Measurements from ENCODE around the gene MEF2C. TPM values are rescaled to one million over a fixed set of nuclear protein-coding genes. Genes with fewer than 3 reads are reported as not detected.

MEF2C gene
- polyA plus RNA-seq, 2 donors = 1.6 to 1.7 TPM

- no peaks in the 10 kb centered on the region for H3K4me1 ChIP-seq (ENCODE audit: control insufficient read depth in 2 of 2, insufficient read depth in 2 of 2, low read length in 1 of 2)
- no peaks in the 10 kb centered on the region for H3K36me3 ChIP-seq (ENCODE audit: control insufficient read depth in 2 of 2, insufficient read depth in 2 of 2, low read length in 1 of 2)
- no peak overlapping the region for H3K27ac ChIP-seq (ENCODE audit: low read depth in 2 of 2, low read length in 1 of 2)
- no peak overlapping the region for H3K4me3 ChIP-seq (ENCODE audit: low read depth in 1 of 2, low read length in 2 of 2)
- no peaks in the 10 kb centered on the region for H3K9me3 ChIP-seq (ENCODE audit: control insufficient read depth in 2 of 2, insufficient read depth in 1 of 2, low read depth in 1 of 2, low read length in 1 of 2)
- WGBS, 2 donors = 45 to 50% methylated on average over 1 of the region's 1 CpG
- H3K27me3 ChIP-seq (ENCODE audit: control insufficient read depth in 1 of 2, insufficient read depth in 2 of 2, low read length in 2 of 2) = no peaks in the 10 kb centered on the region
Measured at GRCh38 chr5:88780736-88781135, 102.2 kb downstream of the MEF2C start.

DNA sequence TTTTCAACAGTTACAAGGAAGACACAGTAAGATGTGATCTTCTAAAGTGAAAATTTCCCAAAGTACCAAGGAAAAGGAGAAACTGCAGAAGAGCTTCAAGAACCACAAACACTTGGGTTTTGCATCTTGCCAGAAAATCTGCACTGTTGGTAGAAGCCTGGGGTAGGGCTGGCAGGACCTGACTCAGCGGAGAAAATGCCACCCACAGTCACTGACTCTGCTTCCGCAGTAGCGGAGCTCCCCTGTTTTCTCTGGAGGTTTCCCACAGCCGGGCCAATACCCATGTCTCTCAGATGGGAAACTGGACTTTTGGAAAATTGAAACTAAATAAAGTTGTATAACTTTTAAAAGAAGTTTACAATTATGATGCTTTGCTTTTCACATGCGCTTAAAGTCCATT lies 104.2 kb downstream of the MEF2C start:
- WGBS, 2 donors = 80 to 81% methylated on average over 5 of the region's 5 CpGs
- no peak overlapping the region for H3K27ac ChIP-seq (ENCODE audit: low read depth in 2 of 2, low read length in 1 of 2)
- no peak overlapping the region for H3K4me3 ChIP-seq (ENCODE audit: low read depth in 1 of 2, low read length in 2 of 2)
- H3K4me1 ChIP-seq (ENCODE audit: control insufficient read depth in 2 of 2, insufficient read depth in 2 of 2, low read length in 1 of 2) = no peaks in the 10 kb centered on the region
- no peaks in the 10 kb centered on the region for H3K36me3 ChIP-seq (ENCODE audit: control insufficient read depth in 2 of 2, insufficient read depth in 2 of 2, low read length in 1 of 2)
- H3K9me3 ChIP-seq (ENCODE audit: control insufficient read depth in 2 of 2, insufficient read depth in 1 of 2, low read depth in 1 of 2, low read length in 1 of 2) = no peaks in the 10 kb centered on the region
- no peaks in the 10 kb centered on the region for H3K27me3 ChIP-seq (ENCODE audit: control insufficient read depth in 1 of 2, insufficient read depth in 2 of 2, low read length in 2 of 2)

DNA sequence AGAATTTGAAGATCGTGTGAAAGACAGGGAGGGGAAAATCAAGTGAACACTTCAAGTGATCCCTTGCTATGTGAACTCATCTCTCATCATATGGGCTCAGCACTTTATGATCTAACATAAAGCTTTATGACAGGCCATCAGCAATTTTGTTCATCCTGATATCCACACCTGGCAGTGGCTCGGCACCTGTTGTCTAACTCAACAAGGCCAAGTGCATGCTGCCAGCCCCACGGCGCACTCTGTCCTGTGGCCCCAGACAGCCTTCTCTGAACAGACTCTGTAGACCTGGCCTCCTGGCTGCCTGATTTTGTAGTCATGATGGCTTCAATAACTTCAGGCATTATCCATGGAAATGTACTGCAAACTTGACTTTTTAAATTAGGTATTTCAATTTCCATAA lies 106.3 kb downstream of the MEF2C start:
- H3K36me3 ChIP-seq (ENCODE audit: control insufficient read depth in 2 of 2, insufficient read depth in 2 of 2, low read length in 1 of 2) = no peaks in the 10 kb centered on the region
- no peaks in the 10 kb centered on the region for H3K9me3 ChIP-seq (ENCODE audit: control insufficient read depth in 2 of 2, insufficient read depth in 1 of 2, low read depth in 1 of 2, low read length in 1 of 2)
- no peak overlapping the region for H3K27ac ChIP-seq (ENCODE audit: low read depth in 2 of 2, low read length in 1 of 2)
- no peak overlapping the region for H3K4me3 ChIP-seq (ENCODE audit: low read depth in 1 of 2, low read length in 2 of 2)
- no peaks in the 10 kb centered on the region for H3K27me3 ChIP-seq (ENCODE audit: control insufficient read depth in 1 of 2, insufficient read depth in 2 of 2, low read length in 2 of 2)
- 89% methylated on average over 4 of the region's 4 CpGs for WGBS, 2 donors
- H3K4me1 ChIP-seq (ENCODE audit: control insufficient read depth in 2 of 2, insufficient read depth in 2 of 2, low read length in 1 of 2) = no peaks in the 10 kb centered on the region

GRCh38 chr5:88772831-88773230 lies 110.2 kb downstream of the MEF2C start:
- no peak overlapping the region for H3K4me3 ChIP-seq (ENCODE audit: low read depth in 1 of 2, low read length in 2 of 2)
- no peaks in the 10 kb centered on the region for H3K27me3 ChIP-seq (ENCODE audit: control insufficient read depth in 1 of 2, insufficient read depth in 2 of 2, low read length in 2 of 2)
- H3K36me3 ChIP-seq (ENCODE audit: control insufficient read depth in 2 of 2, insufficient read depth in 2 of 2, low read length in 1 of 2) = no peaks in the 10 kb centered on the region
- H3K27ac ChIP-seq (ENCODE audit: low read depth in 2 of 2, low read length in 1 of 2) = no peak overlapping the region
- WGBS, 2 donors = 90 to 93% methylated on average over 5 of the region's 5 CpGs
- H3K4me1 ChIP-seq (ENCODE audit: control insufficient read depth in 2 of 2, insufficient read depth in 2 of 2, low read length in 1 of 2) = no peaks in the 10 kb centered on the region
- H3K9me3 ChIP-seq (ENCODE audit: control insufficient read depth in 2 of 2, insufficient read depth in 1 of 2, low read depth in 1 of 2, low read length in 1 of 2) = no peaks in the 10 kb centered on the region

DNA sequence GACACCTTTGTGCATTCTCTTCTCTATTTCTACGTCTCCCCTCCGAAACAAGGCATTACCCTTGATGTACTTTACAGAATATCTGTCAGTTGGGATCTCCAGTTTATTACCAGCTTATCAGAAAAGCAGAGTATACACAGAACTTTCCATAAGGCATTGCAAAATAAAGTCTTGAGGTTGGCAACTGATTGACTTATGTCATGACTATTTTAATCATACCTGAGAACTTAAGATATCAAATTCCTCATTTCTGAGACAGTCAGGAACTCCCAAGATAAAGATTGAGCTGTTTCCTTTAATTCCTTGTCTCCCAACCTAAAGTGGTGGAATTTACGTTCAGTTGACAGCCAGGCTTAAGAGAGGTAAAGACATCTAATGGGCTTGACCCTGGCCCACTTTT lies 110.9 kb downstream of the MEF2C start:
- no peaks in the 10 kb centered on the region for H3K27me3 ChIP-seq (ENCODE audit: control insufficient read depth in 1 of 2, insufficient read depth in 2 of 2, low read length in 2 of 2)
- H3K4me3 ChIP-seq (ENCODE audit: low read depth in 1 of 2, low read length in 2 of 2) = no peak overlapping the region
- no peak overlapping the region for H3K27ac ChIP-seq (ENCODE audit: low read depth in 2 of 2, low read length in 1 of 2)
- no peaks in the 10 kb centered on the region for H3K9me3 ChIP-seq (ENCODE audit: control insufficient read depth in 2 of 2, insufficient read depth in 1 of 2, low read depth in 1 of 2, low read length in 1 of 2)
- no peaks in the 10 kb centered on the region for H3K4me1 ChIP-seq (ENCODE audit: control insufficient read depth in 2 of 2, insufficient read depth in 2 of 2, low read length in 1 of 2)
- WGBS, 2 donors = 88 to 90% methylated on average over 3 of the region's 3 CpGs
- no peaks in the 10 kb centered on the region for H3K36me3 ChIP-seq (ENCODE audit: control insufficient read depth in 2 of 2, insufficient read depth in 2 of 2, low read length in 1 of 2)

DNA sequence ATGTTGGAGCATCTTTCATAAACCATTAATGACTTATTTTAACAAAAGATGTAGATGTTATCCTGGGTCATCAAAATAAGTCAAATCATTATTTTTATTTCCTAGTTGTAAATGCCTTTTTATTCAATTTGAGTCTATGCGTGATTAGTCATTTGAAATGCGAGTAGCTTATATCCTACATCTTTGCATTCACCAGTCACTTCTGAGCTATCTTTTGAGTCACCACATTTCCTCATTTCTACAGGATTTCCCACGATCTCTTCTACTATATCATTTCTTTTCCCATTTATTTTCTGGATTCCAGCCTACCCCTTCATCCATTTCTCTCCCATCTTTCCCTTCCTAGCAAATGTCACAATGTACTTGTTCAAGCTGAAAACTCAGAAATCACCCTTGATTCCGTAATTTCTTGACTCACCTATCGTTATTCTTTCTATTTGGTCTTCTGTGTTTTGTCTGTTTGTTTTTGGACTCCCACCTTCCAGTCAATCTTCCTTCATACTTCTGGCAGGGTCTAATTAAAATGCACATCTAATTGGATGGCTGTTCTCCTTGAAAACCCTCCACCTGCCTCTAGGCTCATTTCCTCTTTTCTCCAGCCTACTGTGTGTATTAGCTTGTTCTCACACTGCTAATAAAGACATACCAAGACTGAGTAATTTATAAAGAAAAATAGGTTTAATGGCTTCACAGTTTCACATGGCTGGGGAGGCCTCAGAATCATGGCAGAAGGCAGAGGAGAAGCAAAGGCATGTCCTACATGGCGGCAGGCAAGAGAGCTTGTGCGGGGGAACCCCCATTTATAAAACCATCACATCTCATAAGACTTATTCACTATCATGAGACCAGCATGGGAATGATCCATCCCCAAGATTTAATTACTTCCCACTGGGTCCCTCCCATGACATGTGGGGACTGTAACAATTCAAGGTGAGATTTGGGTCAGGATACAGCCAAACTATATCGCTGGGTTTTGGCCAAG lies 112.4 kb downstream of the MEF2C start:
- WGBS, 2 donors = 89 to 91% methylated on average over 8 of the region's 8 CpGs
- Histone ChIP-seq H3K36me3 (ENCODE audit: control insufficient read depth in 2 of 2, insufficient read depth in 2 of 2, low read length in 1 of 2) (no peaks in the 10 kb centered on the region), H3K27me3 (ENCODE audit: control insufficient read depth in 1 of 2, insufficient read depth in 2 of 2, low read length in 2 of 2) (no peaks in the 10 kb centered on the region), H3K4me1 (ENCODE audit: control insufficient read depth in 2 of 2, insufficient read depth in 2 of 2, low read length in 1 of 2) (no peaks in the 10 kb centered on the region), H3K9me3 (ENCODE audit: control insufficient read depth in 2 of 2, insufficient read depth in 1 of 2, low read depth in 1 of 2, low read length in 1 of 2) (no peaks in the 10 kb centered on the region), H3K4me3 (ENCODE audit: low read depth in 1 of 2, low read length in 2 of 2) (no peak overlapping the region), H3K27ac (ENCODE audit: low read depth in 2 of 2, low read length in 1 of 2) (no peak overlapping the region)

DNA sequence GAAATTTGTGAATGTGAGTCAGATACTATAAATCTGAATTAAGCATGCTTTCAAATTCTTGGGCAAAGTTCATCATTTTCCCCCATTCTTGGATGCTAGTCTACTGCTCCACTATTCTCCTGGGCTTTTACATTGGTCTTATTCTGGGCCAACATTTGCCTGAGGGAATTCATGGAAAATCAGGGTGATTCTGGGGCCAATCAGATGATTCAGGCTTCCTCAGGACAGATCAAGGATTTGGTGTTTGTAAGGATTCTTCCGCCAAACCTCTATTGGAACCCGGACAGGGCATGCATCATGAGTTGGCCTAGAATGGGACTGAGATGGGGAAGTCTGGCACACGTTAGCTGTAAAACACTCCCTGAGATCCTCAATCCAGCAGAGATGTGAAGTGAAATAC lies 113.8 kb downstream of the MEF2C start:
- no peaks in the 10 kb centered on the region for H3K27me3 ChIP-seq (ENCODE audit: control insufficient read depth in 1 of 2, insufficient read depth in 2 of 2, low read length in 2 of 2)
- H3K4me3 ChIP-seq (ENCODE audit: low read depth in 1 of 2, low read length in 2 of 2) = no peak overlapping the region
- no peaks in the 10 kb centered on the region for H3K36me3 ChIP-seq (ENCODE audit: control insufficient read depth in 2 of 2, insufficient read depth in 2 of 2, low read length in 1 of 2)
- no peaks in the 10 kb centered on the region for H3K9me3 ChIP-seq (ENCODE audit: control insufficient read depth in 2 of 2, insufficient read depth in 1 of 2, low read depth in 1 of 2, low read length in 1 of 2)
- no peaks in the 10 kb centered on the region for H3K4me1 ChIP-seq (ENCODE audit: control insufficient read depth in 2 of 2, insufficient read depth in 2 of 2, low read length in 1 of 2)
- no peak overlapping the region for H3K27ac ChIP-seq (ENCODE audit: low read depth in 2 of 2, low read length in 1 of 2)
- 32 to 45% methylated on average over 3 of the region's 3 CpGs for WGBS, 2 donors

- H3K4me1 ChIP-seq (ENCODE audit: control insufficient read depth in 2 of 2, insufficient read depth in 2 of 2, low read length in 1 of 2) = no peaks in the 10 kb centered on the region
- no peaks in the 10 kb centered on the region for H3K36me3 ChIP-seq (ENCODE audit: control insufficient read depth in 2 of 2, insufficient read depth in 2 of 2, low read length in 1 of 2)
- H3K4me3 ChIP-seq (ENCODE audit: low read depth in 1 of 2, low read length in 2 of 2) = no peak overlapping the region
- H3K27ac ChIP-seq (ENCODE audit: low read depth in 2 of 2, low read length in 1 of 2) = no peak overlapping the region
- no peaks in the 10 kb centered on the region for H3K9me3 ChIP-seq (ENCODE audit: control insufficient read depth in 2 of 2, insufficient read depth in 1 of 2, low read depth in 1 of 2, low read length in 1 of 2)
- 85 to 88% methylated on average over 3 of the region's 3 CpGs for WGBS, 2 donors
- no peaks in the 10 kb centered on the region for H3K27me3 ChIP-seq (ENCODE audit: control insufficient read depth in 1 of 2, insufficient read depth in 2 of 2, low read length in 2 of 2)
Measured at GRCh38 chr5:88768411-88768810, 114.6 kb downstream of the MEF2C start.

GRCh38 chr5:88765798-88766197 lies 117.2 kb downstream of the MEF2C start:
- WGBS, 2 donors = 86 to 90% methylated on average over 7 of the region's 7 CpGs
- no peaks in the 10 kb centered on the region for H3K36me3 ChIP-seq (ENCODE audit: control insufficient read depth in 2 of 2, insufficient read depth in 2 of 2, low read length in 1 of 2)
- no peak overlapping the region for H3K27ac ChIP-seq (ENCODE audit: low read depth in 2 of 2, low read length in 1 of 2)
- no peaks in the 10 kb centered on the region for H3K4me1 ChIP-seq (ENCODE audit: control insufficient read depth in 2 of 2, insufficient read depth in 2 of 2, low read length in 1 of 2)
- H3K27me3 ChIP-seq (ENCODE audit: control insufficient read depth in 1 of 2, insufficient read depth in 2 of 2, low read length in 2 of 2) = no peaks in the 10 kb centered on the region
- no peaks in the 10 kb centered on the region for H3K9me3 ChIP-seq (ENCODE audit: control insufficient read depth in 2 of 2, insufficient read depth in 1 of 2, low read depth in 1 of 2, low read length in 1 of 2)
- no peak overlapping the region for H3K4me3 ChIP-seq (ENCODE audit: low read depth in 1 of 2, low read length in 2 of 2)

DNA sequence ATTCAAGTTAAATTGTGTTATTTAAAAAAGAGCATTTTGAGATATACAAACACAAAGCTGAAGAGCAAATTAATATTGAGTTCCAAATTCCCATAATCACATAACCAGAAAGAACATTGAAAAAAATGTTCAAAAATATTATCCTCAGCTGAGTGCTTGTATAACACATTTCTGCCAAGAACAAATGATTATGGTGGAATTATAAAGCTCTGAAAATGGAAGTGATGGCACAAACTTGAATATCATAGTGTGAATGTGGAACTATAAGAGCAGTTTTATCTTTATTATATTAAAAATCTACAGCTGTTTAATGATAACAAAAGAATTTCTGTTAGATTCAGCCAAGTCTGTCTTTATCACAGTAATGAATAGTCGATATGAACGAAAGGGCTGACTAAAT lies 117.8 kb downstream of the MEF2C start:
- Histone ChIP-seq H3K27ac (ENCODE audit: low read depth in 2 of 2, low read length in 1 of 2) (no peak overlapping the region), H3K9me3 (ENCODE audit: control insufficient read depth in 2 of 2, insufficient read depth in 1 of 2, low read depth in 1 of 2, low read length in 1 of 2) (no peaks in the 10 kb centered on the region), H3K36me3 (ENCODE audit: control insufficient read depth in 2 of 2, insufficient read depth in 2 of 2, low read length in 1 of 2) (no peaks in the 10 kb centered on the region), H3K27me3 (ENCODE audit: control insufficient read depth in 1 of 2, insufficient read depth in 2 of 2, low read length in 2 of 2) (no peaks in the 10 kb centered on the region), H3K4me1 (ENCODE audit: control insufficient read depth in 2 of 2, insufficient read depth in 2 of 2, low read length in 1 of 2) (no peaks in the 10 kb centered on the region), H3K4me3 (ENCODE audit: low read depth in 1 of 2, low read length in 2 of 2) (no peak overlapping the region)
- 72 to 74% methylated on average over 2 of the region's 2 CpGs for WGBS, 2 donors
